ENCODE data around the gene EXOC4. TPM values are rescaled to one million over a fixed set of nuclear protein-coding genes. Genes with fewer than 3 reads are reported as not detected.

The EXOC4 gene
- total RNA-seq, 4 donors from 2014 or later = 36.9 to 78.0 (median 52.2) TPM

DNA sequence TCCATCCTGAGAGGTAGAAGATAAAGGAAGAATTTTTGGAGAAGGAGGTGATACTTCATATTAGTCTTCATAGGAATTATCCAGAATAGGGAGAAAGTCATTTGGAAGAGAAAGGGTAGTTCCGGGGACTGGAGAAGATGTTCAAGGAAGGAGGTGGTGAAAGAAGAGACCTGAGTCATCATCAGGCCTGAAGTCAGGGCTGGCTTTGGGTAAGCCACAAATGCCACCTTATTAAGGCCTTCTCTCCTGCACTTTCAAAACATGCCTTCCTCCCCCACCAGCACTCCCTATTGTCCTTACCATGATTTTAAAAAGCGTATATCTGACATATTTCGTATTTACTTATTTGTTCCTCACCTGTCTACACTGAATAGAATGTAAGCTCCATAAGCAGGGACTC is 762.1 kb downstream of the EXOC4 start:
- Histone ChIP-seq H3K36me3 (no peaks in the 10 kb centered on the region), H3K27me3 (no peaks in the 10 kb centered on the region), H3K27ac (no peak overlapping the region), H3K4me1 (no peaks in the 10 kb centered on the region), H3K9me3 (no peaks in the 10 kb centered on the region), H3K4me3 (no peak overlapping the region)
- in situ Hi-C loops (cut with MboI; ENCODE audit: low sequenced_read_pairs in 4 of 4) = no loop called here
- no peak for TF ChIP-seq POLR2A (IDR thresholded peaks at IDR 0.05)
- TF ChIP-seq, protein P1, sequence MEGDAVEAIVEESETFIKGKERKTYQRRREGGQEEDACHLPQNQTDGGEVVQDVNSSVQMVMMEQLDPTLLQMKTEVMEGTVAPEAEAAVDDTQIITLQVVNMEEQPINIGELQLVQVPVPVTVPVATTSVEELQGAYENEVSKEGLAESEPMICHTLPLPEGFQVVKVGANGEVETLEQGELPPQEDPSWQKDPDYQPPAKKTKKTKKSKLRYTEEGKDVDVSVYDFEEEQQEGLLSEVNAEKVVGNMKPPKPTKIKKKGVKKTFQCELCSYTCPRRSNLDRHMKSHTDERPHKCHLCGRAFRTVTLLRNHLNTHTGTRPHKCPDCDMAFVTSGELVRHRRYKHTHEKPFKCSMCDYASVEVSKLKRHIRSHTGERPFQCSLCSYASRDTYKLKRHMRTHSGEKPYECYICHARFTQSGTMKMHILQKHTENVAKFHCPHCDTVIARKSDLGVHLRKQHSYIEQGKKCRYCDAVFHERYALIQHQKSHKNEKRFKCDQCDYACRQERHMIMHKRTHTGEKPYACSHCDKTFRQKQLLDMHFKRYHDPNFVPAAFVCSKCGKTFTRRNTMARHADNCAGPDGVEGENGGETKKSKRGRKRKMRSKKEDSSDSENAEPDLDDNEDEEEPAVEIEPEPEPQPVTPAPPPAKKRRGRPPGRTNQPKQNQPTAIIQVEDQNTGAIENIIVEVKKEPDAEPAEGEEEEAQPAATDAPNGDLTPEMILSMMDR (IDR thresholded peaks at IDR 0.05 in 4 of 5, conservative IDR thresholded peaks at IDR 0.05 in 1 of 5) = no peak
- ATAC-seq = no peak
- DNase-seq = no peak
- intact Hi-C loops (cut with DNase I; ENCODE audit: low total_unique reads) = no loop called here

DNA sequence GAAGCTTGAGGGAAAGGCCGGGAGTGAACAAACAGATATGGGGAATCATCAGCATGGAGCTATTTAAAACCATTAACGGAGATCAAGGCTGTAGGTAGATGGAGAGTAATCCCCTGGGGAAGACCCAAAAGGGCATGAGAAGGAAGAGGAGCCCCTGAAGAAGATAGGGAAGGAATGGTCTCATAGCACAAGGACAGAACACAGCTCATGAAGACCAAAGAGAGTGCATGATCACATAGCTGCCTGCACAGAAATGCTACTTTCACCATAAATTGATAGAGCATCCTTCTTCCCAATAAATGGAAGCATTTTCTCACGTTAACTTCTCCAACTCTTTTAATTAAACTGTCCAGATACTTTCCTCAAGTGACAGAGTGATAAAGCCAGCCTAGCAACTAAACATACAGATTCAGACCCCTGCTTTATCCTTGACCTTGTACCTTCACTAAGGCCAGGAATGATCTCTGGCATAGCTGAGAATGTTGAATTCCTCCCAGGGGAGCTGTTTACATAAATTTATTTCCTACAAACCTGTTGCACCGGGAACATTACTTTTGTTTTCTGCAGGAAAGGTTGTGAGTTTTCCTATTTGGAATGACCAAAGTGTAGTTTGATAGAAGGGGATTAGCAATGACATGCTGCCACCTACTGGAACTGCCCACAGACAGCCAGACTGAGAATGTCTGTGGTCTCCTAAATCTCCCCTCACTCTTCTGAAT is 763.5 kb downstream of the EXOC4 start:
- TF ChIP-seq, protein P1 (IDR thresholded peaks at IDR 0.05 in 4 of 5, conservative IDR thresholded peaks at IDR 0.05 in 1 of 5) = peak in 3 of 5 experiments; percentile 42 to 59 (median 55)
- no peak for TF ChIP-seq POLR2A (IDR thresholded peaks at IDR 0.05)
- Histone ChIP-seq H3K27me3 (no peaks in the 10 kb centered on the region), H3K27ac (no peak overlapping the region), H3K9me3 (no peaks in the 10 kb centered on the region), H3K4me3 (no peak overlapping the region), H3K4me1 (no peaks in the 10 kb centered on the region), H3K36me3 (no peaks in the 10 kb centered on the region)
- in situ Hi-C loops (cut with MboI; ENCODE audit: low sequenced_read_pairs in 4 of 4) (no loop called here), intact Hi-C loops (cut with DNase I; ENCODE audit: low total_unique reads) (no loop called here)
- no peak for DNase-seq
- ATAC-seq = no peak

DNA sequence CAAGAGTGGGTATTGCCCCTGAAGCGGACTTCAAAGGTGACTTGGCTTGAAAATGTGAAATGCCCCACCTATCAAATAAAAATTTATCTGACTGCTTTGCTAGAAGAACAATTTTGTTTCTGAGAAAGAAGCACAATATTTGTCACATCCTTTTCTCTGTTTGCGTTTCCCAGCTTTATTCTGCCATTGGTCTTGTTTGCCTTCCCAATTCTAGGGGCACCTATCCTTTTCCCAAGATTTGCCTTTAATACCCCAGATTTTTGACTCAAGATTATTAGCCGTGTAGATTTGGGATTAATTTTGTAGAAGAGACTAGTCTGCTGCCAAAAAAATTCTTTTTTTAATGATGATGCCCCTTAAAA is 764.0 kb downstream of the EXOC4 start:
- Histone ChIP-seq H3K27ac (no peak overlapping the region), H3K36me3 (no peaks in the 10 kb centered on the region), H3K9me3 (no peaks in the 10 kb centered on the region), H3K4me1 (no peaks in the 10 kb centered on the region), H3K4me3 (no peak overlapping the region), H3K27me3 (no peaks in the 10 kb centered on the region)
- intact Hi-C loops (cut with DNase I; ENCODE audit: low total_unique reads) = no loop called here
- DNase-seq (no peak), ATAC-seq (no peak)
- in situ Hi-C loops (cut with MboI; ENCODE audit: low sequenced_read_pairs in 4 of 4) = no loop called here
- TF ChIP-seq, protein P1 (IDR thresholded peaks at IDR 0.05 in 4 of 5, conservative IDR thresholded peaks at IDR 0.05 in 1 of 5) = peak in 1 of 5 experiments; percentile 4
- no peak for TF ChIP-seq POLR2A (IDR thresholded peaks at IDR 0.05)

DNA sequence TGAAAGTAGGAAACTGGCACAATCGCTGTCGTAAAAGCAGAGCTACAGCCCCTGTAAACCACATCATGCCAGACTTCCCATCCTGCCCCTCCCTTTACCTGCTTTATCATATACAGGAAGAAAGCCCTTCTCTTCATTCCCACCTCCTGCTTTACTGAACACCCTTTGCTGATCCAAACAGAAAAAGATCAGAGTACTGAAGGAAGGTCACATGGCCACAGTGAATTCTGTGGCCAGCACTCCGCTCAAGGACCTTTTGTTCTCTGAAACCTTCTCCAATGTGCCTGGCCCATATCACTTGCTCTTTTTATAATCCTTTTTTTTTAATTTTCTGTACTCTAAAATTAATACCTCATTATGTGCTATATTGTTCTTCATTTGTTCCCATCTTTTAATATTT is 765.4 kb downstream of the EXOC4 start:
- no peaks in the 10 kb centered on the region for H3K36me3 ChIP-seq
- no peaks in the 10 kb centered on the region for H3K27me3 ChIP-seq
- no peaks in the 10 kb centered on the region for H3K4me1 ChIP-seq
- H3K27ac ChIP-seq = no peak overlapping the region
- no peak overlapping the region for H3K4me3 ChIP-seq
- no peak for DNase-seq
- no peak for TF ChIP-seq POLR2A (IDR thresholded peaks at IDR 0.05)
- TF ChIP-seq, protein P1 (IDR thresholded peaks at IDR 0.05 in 4 of 5, conservative IDR thresholded peaks at IDR 0.05 in 1 of 5) = no peak
- intact Hi-C loops (cut with DNase I; ENCODE audit: low total_unique reads) = no loop called here
- ATAC-seq = no peak
- in situ Hi-C loops (cut with MboI; ENCODE audit: low sequenced_read_pairs in 4 of 4) = no loop called here
- H3K9me3 ChIP-seq = no peaks in the 10 kb centered on the region

DNA sequence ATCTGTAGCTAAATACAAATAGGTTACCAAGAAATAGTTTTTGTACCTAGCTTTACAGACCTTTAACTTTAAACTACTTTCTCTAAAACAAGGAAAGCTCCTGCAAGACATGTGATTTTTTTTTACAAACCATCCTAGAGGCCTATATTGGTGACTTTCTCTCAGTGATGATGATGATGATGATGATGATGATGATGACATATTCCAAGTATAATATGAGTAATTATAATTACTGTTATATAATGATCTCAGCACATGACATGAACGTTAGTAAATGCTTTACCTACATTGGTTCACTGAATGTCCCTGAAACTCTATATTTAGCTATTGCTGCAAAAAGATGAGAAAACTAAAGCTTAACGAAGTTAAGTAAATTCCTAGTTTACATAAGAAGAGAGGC is 766.4 kb downstream of the EXOC4 start:
- in situ Hi-C loops (cut with MboI; ENCODE audit: low sequenced_read_pairs in 4 of 4) (no loop called here), intact Hi-C loops (cut with DNase I; ENCODE audit: low total_unique reads) (no loop called here)
- ATAC-seq = no peak
- Histone ChIP-seq H3K9me3 (no peaks in the 10 kb centered on the region), H3K4me3 (no peak overlapping the region), H3K36me3 (no peaks in the 10 kb centered on the region), H3K27ac (no peak overlapping the region), H3K4me1 (no peaks in the 10 kb centered on the region), H3K27me3 (no peaks in the 10 kb centered on the region)
- TF ChIP-seq POLR2A (IDR thresholded peaks at IDR 0.05) = no peak
- TF ChIP-seq, protein P1 (IDR thresholded peaks at IDR 0.05 in 4 of 5, conservative IDR thresholded peaks at IDR 0.05 in 1 of 5) = no peak
- no peak for DNase-seq

Data from gastrocnemius medialis (tissue), 4 donors.